ENCODE measurements around the gene SIGLEC9.

SIGLEC9 gene

GRCh38 chr19:51122112-51122981, 2.4 kb upstream of the SIGLEC9 start:
- no peak for ATAC-seq (ENCODE audit: low read depth)

GRCh38 chr19:51123381-51123800, 1.3 kb upstream of the SIGLEC9 start:
- Mint-ChIP-seq H3K27me3 (peaks cover 16% of the 10 kb centered on the region), H3K9me3 (peaks cover 2% of the 10 kb centered on the region), H3K4me3 (peak overlapping the region; percentile 49), H3K36me3 (peaks cover 4% of the 10 kb centered on the region), H3K4me1 (peaks cover 16% of the 10 kb centered on the region), H3K27ac (no peak overlapping the region)
- ATAC-seq (ENCODE audit: low read depth) (peak; percentile 38), DNase-seq (ENCODE audit: low spot score in 2 of 2) (no peak)

More at GRCh38 chr19:51122112-51122981, 2.4 kb upstream of the SIGLEC9 start:
- no peak for DNase-seq (ENCODE audit: low spot score in 2 of 2)
- Mint-ChIP-seq H3K4me1 (peaks cover 14% of the 10 kb centered on the region), H3K27me3 (peaks cover 19% of the 10 kb centered on the region), H3K27ac (no peak overlapping the region), H3K9me3 (peaks cover 2% of the 10 kb centered on the region), H3K36me3 (peaks cover 4% of the 10 kb centered on the region), H3K4me3 (no peak overlapping the region)

- DNase-seq (ENCODE audit: low spot score in 2 of 2) (no peak), ATAC-seq (ENCODE audit: low read depth) (no peak)
- peaks cover 4% of the 10 kb centered on the region for H3K36me3 Mint-ChIP-seq
- peaks cover 2% of the 10 kb centered on the region for H3K9me3 Mint-ChIP-seq
- peaks cover 19% of the 10 kb centered on the region for H3K27me3 Mint-ChIP-seq
- H3K27ac Mint-ChIP-seq: no peak overlapping the region
- H3K4me3 Mint-ChIP-seq: no peak overlapping the region
- peaks cover 16% of the 10 kb centered on the region for H3K4me1 Mint-ChIP-seq
These were observed 904 bp upstream of the SIGLEC9 start for GRCh38 chr19:51123802-51124201.

GRCh38 chr19:51124216-51124615, 490 bp upstream of the SIGLEC9 start:
- Mint-ChIP-seq H3K36me3 (peaks cover 4% of the 10 kb centered on the region), H3K27me3 (peaks cover 16% of the 10 kb centered on the region), H3K27ac (no peak overlapping the region), H3K4me1 (peaks cover 16% of the 10 kb centered on the region), H3K9me3 (peaks cover 2% of the 10 kb centered on the region), H3K4me3 (no peak overlapping the region)
- DNase-seq (ENCODE audit: low spot score in 2 of 2) (no peak), ATAC-seq (ENCODE audit: low read depth) (no peak)

- no peak overlapping the region for H3K4me3 Mint-ChIP-seq
- H3K9me3 Mint-ChIP-seq: peaks cover 2% of the 10 kb centered on the region
- peaks cover 4% of the 10 kb centered on the region for H3K36me3 Mint-ChIP-seq
- peaks cover 16% of the 10 kb centered on the region for H3K4me1 Mint-ChIP-seq
- H3K27ac Mint-ChIP-seq: no peak overlapping the region
- DNase-seq (ENCODE audit: low spot score in 2 of 2) (no peak), ATAC-seq (ENCODE audit: low read depth) (no peak)
- H3K27me3 Mint-ChIP-seq: peaks cover 14% of the 10 kb centered on the region
These were observed 842 bp downstream of the SIGLEC9 start for GRCh38 chr19:51125421-51126075.

- ATAC-seq (ENCODE audit: low read depth) (no peak), DNase-seq (ENCODE audit: low spot score in 2 of 2) (no peak)
- H3K4me3 Mint-ChIP-seq: no peak overlapping the region
- H3K4me1 Mint-ChIP-seq: peaks cover 14% of the 10 kb centered on the region
- peaks cover 14% of the 10 kb centered on the region for H3K27me3 Mint-ChIP-seq
- H3K36me3 Mint-ChIP-seq: peaks cover under 1% of the 10 kb centered on the region
- H3K9me3 Mint-ChIP-seq: no peaks in the 10 kb centered on the region
- H3K27ac Mint-ChIP-seq: no peak overlapping the region
These were observed 2.3 kb downstream of the SIGLEC9 start for GRCh38 chr19:51127032-51127431.

- ATAC-seq (ENCODE audit: low read depth) (no peak), DNase-seq (ENCODE audit: low spot score in 2 of 2) (no peak)
- H3K9me3 Mint-ChIP-seq: no peaks in the 10 kb centered on the region
- H3K4me1 Mint-ChIP-seq: peaks cover 15% of the 10 kb centered on the region
- H3K27me3 Mint-ChIP-seq: peaks cover 13% of the 10 kb centered on the region
- H3K36me3 Mint-ChIP-seq: no peaks in the 10 kb centered on the region
- no peak overlapping the region for H3K4me3 Mint-ChIP-seq
- no peak overlapping the region for H3K27ac Mint-ChIP-seq
These were observed 3.0 kb downstream of the SIGLEC9 start for GRCh38 chr19:51127755-51128154.

- peaks cover 13% of the 10 kb centered on the region for H3K27me3 Mint-ChIP-seq
- ATAC-seq (ENCODE audit: low read depth): no peak
- H3K4me3 Mint-ChIP-seq: no peak overlapping the region
- peaks cover 14% of the 10 kb centered on the region for H3K4me1 Mint-ChIP-seq
- H3K27ac Mint-ChIP-seq: no peak overlapping the region
- H3K36me3 Mint-ChIP-seq: no peaks in the 10 kb centered on the region
- no peaks in the 10 kb centered on the region for H3K9me3 Mint-ChIP-seq
- DNase-seq (ENCODE audit: low spot score in 2 of 2): no peak
These were observed 3.5 kb downstream of the SIGLEC9 start for GRCh38 chr19:51128227-51128626.

GRCh38 chr19:51129716-51130115, 5.0 kb downstream of the SIGLEC9 start:
- Mint-ChIP-seq H3K27ac (no peak overlapping the region), H3K4me3 (no peak overlapping the region), H3K36me3 (no peaks in the 10 kb centered on the region), H3K27me3 (peaks cover 14% of the 10 kb centered on the region), H3K9me3 (no peaks in the 10 kb centered on the region), H3K4me1 (peaks cover 5% of the 10 kb centered on the region)
- ATAC-seq (ENCODE audit: low read depth): no peak
- DNase-seq (ENCODE audit: low spot score in 2 of 2): no peak

GRCh38 chr19:51131780-51132680, 7.3 kb downstream of the SIGLEC9 start:
- Mint-ChIP-seq H3K9me3 (no peaks in the 10 kb centered on the region), H3K4me1 (peaks cover 5% of the 10 kb centered on the region), H3K27ac (no peak overlapping the region), H3K4me3 (no peak overlapping the region), H3K36me3 (no peaks in the 10 kb centered on the region), H3K27me3 (peaks cover 15% of the 10 kb centered on the region)
- DNase-seq (ENCODE audit: low spot score in 2 of 2) (no peak), ATAC-seq (ENCODE audit: low read depth) (no peak)

- H3K9me3 Mint-ChIP-seq: no peaks in the 10 kb centered on the region
- ATAC-seq (ENCODE audit: low read depth): no peak
- peaks cover 19% of the 10 kb centered on the region for H3K27me3 Mint-ChIP-seq
- H3K27ac Mint-ChIP-seq: no peak overlapping the region
- no peak for DNase-seq (ENCODE audit: low spot score in 2 of 2)
- no peaks in the 10 kb centered on the region for H3K36me3 Mint-ChIP-seq
- peaks cover 8% of the 10 kb centered on the region for H3K4me1 Mint-ChIP-seq
- no peak overlapping the region for H3K4me3 Mint-ChIP-seq
These were observed 10.3 kb downstream of the SIGLEC9 start for GRCh38 chr19:51135004-51135403.

GRCh38 chr19:51135986-51136762, 11.5 kb downstream of the SIGLEC9 start:
- peaks cover 8% of the 10 kb centered on the region for H3K4me1 Mint-ChIP-seq
- H3K27me3 Mint-ChIP-seq: peaks cover 20% of the 10 kb centered on the region
- no peak overlapping the region for H3K4me3 Mint-ChIP-seq
- ATAC-seq (ENCODE audit: low read depth): no peak
- H3K9me3 Mint-ChIP-seq: no peaks in the 10 kb centered on the region
- H3K27ac Mint-ChIP-seq: no peak overlapping the region
- no peak for DNase-seq (ENCODE audit: low spot score in 2 of 2)
- no peaks in the 10 kb centered on the region for H3K36me3 Mint-ChIP-seq

GRCh38 chr19:51136851-51137551, 12.3 kb downstream of the SIGLEC9 start:
- DNase-seq (ENCODE audit: low spot score in 2 of 2): no peak
- H3K36me3 Mint-ChIP-seq: no peaks in the 10 kb centered on the region
- no peak overlapping the region for H3K27ac Mint-ChIP-seq
- no peak for ATAC-seq (ENCODE audit: low read depth)
- no peak overlapping the region for H3K4me3 Mint-ChIP-seq
- H3K9me3 Mint-ChIP-seq: no peaks in the 10 kb centered on the region
- peaks cover 8% of the 10 kb centered on the region for H3K4me1 Mint-ChIP-seq
- H3K27me3 Mint-ChIP-seq: peaks cover 19% of the 10 kb centered on the region
